GM12873 (cell line): Measurements from ENCODE around the gene SDHAF3.

ENCODE experiments used
- TF ChIP-seq, protein P1 (sequence below): IDR thresholded peaks from 2 replicates; pipeline ENCODE4 v1.5.1; 2012; ENCODE audit warnings: low read depth, mild to moderate bottlenecking, moderate library complexity, low read length, control low read depth; ENCODE audit not compliant: insufficient read depth; ENCODE audit errors: missing control alignments

The SDHAF3 gene

DNA sequence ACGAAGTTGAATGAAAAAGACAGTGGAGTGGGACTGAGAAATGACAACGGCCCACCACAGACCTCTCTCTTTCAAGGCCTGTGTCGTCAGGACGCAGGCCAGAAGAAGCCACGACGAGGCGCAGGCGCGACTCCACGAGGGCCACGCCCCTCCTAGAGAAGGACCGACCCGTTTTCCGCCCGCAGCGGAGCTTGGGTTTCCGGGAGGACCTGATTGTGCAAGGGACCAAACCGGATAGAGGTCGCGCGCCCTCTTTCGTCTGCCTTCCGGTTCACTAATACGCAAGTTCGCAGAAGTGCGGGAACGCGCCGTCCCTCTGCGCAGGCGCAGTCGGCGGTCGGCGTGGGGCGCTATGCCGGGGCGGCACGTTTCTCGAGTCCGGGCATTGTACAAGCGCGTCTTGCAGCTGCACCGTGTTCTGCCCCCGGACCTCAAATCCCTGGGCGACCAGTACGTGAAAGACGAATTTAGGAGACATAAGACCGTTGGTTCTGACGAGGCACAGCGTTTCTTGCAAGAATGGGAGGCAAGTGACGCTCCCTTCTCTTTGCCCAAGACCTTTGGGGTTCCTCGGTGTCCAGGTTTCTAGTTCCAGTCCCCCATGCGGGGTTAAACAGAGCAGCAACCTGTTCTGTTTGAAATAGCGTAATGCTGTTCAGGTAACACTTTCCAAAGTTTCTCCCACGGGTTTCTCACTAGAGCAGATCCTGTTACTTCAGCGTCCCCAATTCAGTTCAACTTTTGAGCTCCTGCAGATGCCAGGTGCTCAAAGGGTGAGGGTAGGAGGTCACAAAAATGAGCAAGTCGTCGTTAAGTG, at the start of gene SDHAF3:
SDHAF3 (plus strand) TSS at position 327 of the 817 bp plus-strand sequence; CDS start at position 353, 26 bp downstream.
- TF ChIP-seq, protein P1, sequence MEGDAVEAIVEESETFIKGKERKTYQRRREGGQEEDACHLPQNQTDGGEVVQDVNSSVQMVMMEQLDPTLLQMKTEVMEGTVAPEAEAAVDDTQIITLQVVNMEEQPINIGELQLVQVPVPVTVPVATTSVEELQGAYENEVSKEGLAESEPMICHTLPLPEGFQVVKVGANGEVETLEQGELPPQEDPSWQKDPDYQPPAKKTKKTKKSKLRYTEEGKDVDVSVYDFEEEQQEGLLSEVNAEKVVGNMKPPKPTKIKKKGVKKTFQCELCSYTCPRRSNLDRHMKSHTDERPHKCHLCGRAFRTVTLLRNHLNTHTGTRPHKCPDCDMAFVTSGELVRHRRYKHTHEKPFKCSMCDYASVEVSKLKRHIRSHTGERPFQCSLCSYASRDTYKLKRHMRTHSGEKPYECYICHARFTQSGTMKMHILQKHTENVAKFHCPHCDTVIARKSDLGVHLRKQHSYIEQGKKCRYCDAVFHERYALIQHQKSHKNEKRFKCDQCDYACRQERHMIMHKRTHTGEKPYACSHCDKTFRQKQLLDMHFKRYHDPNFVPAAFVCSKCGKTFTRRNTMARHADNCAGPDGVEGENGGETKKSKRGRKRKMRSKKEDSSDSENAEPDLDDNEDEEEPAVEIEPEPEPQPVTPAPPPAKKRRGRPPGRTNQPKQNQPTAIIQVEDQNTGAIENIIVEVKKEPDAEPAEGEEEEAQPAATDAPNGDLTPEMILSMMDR = peak; percentile 9

GRCh38 chr7:97075928-97076327, 41.6 kb upstream of the SDHAF3 start:
- TF ChIP-seq, protein P1 = no peak

- TF ChIP-seq, protein P1 = no peak
Observed at GRCh38 chr7:97078023-97078969, 39.2 kb upstream of the SDHAF3 start.

- TF ChIP-seq, protein P1 = no peak
Observed at GRCh38 chr7:97079300-97079699, 38.2 kb upstream of the SDHAF3 start.

GRCh38 chr7:97081521-97082300, 35.8 kb upstream of the SDHAF3 start:
- TF ChIP-seq, protein P1 = no peak

GRCh38 chr7:97088364-97088763, 29.1 kb upstream of the SDHAF3 start:
- TF ChIP-seq, protein P1 = no peak
